Stimulated activated naive CD8-positive, alpha-beta T cell treated with anti-CD3 and anti-CD28 coated beads, Interleukin-15, Interleukin-2, amounts not matched to agents 100 U/mL and 50 U/mL, for 24 hours (primary cell): Measurements from ENCODE around the gene CTR9.
A peak's percentile ranks its signal among the peaks of the same experiment; 100 is the strongest.

Experiments
- ATAC-seq: fragments of 150-1000 bp; cut with Tn5 transposase; one replicate; pipeline ENCODE4 v1.10.0; 2021
- DNase-seq: peaks from one replicate; pipeline ENCODE4 v3.0.0; 2021

CTR9 gene

DNA sequence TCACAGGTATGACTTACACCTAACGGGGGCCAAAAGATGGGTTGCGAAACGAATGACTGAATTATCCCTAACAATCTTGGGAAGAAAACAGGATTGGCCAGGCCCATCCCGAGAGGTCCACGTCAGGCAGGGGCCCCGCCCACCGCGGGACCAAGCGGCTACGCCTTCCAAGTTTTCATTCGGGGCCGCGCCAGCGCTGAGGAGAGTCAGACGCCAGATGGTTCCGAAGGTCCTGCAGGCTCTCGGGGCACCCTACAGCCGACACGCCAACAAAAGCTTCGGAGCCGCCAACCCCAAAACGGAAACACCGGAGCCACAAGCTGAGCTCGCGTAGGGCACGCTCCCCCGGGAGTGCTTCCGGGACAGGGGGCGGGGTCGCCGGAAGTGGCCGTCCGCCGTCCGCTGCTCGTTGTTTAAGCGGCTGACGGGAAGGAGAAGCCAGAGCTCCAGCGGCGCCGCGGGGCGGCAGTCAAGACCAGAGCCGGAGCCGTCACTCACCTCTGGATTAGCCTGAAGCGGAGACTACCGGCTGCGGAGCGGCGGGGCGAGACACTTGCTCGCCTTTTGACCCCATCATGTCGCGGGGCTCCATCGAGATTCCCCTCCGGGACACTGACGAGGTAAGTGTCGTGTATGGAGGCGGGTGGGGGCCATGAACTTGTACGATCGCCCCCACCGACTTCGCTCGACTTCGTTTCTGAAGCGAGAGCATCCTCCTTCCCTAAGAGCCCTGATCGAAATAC is at the start of gene CTR9:
TSS of gene CTR9 (plus strand) at position 409 of the 743 bp plus-strand sequence. CDS start at position 576, 167 bp downstream.
- ATAC-seq (peak; percentile 93), DNase-seq (peak; percentile 95)

DNA sequence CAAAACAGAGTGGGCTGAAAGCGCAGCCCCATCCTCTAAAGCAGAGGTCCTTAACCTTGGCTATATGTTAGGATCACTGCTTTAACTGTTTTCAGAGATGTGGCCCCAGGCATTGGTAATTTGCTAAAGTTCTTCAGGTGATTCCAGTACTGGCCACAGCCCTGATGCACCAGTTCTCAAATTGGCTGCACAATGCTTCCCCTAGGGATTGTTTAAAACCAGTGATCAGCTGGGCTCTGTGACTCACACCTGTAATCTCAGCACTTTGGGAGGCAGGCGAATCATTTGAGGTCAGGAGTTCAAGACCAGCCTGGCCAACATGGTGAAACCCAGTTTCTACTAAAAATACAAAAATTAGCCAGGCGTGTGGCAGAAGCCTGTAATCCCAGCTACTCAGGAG is 49.1 kb upstream of the CTR9 start:
- no peak for DNase-seq
- no peak for ATAC-seq

GRCh38 chr11:10708131-10708530 is 42.9 kb upstream of the CTR9 start:
- ATAC-seq (no peak), DNase-seq (no peak)

DNA sequence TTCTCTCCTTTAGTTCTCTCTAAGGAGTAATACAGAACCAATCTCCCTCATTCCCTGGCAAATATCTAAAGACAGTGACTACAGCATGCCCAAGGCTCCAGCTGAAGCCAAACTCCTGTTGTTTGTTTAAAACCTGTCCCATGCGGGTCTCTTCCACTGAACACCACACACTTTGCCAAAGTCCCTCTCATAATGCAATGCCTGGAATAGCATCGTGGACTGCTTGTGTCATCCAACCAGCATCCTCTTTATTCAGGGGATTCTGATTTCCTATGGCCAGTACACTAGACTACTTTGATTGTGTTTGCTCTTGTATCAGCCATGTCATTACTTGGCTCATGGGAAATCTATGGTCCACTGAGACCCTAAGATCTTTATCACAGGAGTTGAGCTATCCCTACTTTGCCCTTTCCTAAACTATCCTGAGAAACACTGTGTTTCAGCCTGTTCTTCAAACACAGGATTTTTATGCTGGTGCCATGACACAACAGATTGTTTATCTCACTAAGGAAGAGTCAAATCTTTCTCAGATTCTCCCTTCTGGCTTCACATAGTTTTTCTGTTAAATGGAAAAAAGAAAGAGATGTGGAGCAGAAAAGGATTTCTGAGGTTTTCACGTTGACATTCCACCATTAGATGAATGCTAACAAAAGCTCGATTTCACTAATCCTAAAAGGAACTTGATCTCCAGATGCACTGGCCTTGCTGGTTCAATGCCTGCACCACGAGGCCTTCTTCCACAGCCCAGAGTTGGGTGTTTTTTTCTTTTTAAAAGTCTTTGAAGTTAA is 41.6 kb upstream of the CTR9 start:
- DNase-seq (no peak), ATAC-seq (no peak)

DNA sequence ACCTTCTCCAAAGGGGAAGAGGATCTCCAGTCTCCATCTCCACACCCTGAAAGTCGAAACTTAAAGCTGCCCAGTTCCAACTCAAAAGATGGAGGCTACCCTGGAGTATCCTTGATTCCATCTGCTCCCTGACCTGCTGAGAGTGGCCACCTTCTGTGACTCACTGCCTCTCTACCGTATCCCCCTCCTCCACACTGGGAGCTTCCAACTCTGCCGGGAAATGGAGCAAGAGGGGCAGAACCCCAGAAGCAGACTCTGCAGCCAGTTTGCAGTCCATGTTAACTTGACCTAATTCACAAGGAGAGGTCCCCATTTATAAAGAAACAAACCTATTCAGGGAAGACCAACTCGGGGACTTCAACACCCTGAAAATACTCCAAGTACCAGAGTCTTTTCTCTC is 35.5 kb upstream of the CTR9 start:
- DNase-seq (no peak), ATAC-seq (no peak)

GRCh38 chr11:10716122-10716521 is 34.9 kb upstream of the CTR9 start:
- ATAC-seq: no peak
- no peak for DNase-seq

GRCh38 chr11:10716543-10717259 is 34.3 kb upstream of the CTR9 start:
- no peak for ATAC-seq
- no peak for DNase-seq

DNA sequence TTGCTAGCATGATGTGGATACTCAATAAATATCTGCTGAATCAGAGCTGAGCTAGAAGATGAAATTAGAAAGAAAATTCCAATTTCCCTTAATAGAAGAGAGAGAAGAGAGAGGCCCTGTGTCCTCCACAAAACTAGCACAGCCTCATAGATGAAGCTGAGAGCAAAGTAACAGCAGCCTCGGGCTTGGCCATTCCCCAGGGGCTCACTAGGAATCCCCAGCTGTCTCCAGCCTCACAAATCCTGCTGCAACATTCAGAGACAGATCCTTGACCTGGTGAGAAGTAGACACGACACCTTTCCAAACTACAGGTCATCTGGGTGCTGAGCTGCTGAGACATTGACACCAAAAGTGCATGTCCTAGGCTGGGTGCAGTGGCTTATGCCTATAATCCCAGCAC is 31.4 kb upstream of the CTR9 start:
- ATAC-seq: no peak
- no peak for DNase-seq

DNA sequence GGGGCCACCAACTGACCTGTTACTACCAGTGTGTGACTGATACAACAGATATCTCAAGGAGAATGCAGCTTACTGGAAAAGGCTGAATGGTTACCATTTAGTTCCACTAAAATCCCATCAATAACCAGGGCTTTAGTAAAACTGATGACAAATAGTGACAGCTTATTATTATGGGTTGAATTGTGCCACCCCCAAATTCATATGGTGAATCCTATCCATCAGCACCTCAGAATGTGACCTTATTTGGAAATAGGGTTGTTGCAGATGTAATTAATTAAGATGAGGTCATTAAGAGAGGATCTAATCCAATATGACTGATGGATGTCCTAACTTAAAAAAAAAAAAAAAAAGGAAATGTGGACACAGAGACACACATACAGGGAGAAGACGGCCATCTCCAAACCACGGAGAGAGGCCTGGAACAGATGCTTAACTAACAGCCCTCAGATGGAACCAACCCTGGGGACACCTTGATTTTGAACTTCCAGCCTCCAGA is 30.1 kb upstream of the CTR9 start:
- DNase-seq (no peak), ATAC-seq (no peak)

DNA sequence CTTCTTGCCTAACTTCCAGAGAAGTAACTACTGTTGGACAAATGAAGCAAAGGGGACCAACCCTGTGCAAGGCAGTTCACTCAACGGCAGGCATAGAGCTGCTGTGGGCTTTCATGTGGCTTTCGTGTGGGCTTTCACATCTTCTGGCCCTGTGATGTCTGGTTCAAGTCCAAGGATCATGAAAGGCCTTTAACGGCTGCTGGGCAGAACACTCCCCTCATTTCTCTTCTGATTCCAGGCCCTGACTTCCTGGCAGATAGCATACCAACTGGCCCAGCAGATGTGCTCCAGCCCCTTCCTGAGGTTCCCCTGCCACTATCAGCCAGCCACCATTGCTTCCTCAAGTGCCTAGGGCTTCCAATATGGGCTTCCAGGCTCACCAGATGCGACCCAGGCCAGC is 28.7 kb upstream of the CTR9 start:
- DNase-seq: no peak
- no peak for ATAC-seq

- ATAC-seq (peak; percentile 76), DNase-seq (peak; percentile 32)
These were observed 25.7 kb upstream of the CTR9 start for GRCh38 chr11:10725114-10725906.

GRCh38 chr11:10725907-10726253 is 25.2 kb upstream of the CTR9 start:
- ATAC-seq (peak; percentile 57), DNase-seq (no peak)

DNA sequence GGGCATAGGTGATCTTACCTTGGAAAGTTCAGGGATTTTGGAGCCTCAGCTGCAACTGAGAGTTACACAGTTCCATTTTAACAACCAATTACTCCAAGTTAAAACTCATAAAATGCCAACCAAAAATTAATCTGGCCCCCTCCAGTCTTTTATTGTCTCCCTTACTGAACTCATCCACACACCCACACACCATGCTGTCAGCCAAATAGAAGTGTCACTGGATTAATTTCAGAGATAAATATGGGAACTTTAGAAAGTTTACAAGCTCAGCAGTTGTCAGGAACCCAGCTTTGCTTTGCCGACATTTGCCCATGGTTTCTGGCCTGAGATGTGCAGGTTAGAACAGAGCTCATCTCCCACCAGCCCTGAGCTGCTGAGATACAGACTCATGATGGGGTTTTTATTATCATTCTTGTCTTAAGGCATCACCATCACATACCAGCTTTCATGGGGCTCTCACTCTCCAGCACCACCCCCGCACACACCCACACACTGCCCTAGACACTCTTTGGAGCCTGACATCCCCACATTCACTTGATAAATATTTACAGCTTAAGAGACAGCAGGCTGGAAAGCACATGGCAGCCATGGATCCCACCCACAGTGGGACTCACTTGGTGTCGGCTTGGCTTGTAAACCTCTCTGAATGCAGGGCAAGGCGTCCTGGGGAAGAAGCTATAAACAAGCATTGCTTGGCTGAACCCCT is 23.7 kb upstream of the CTR9 start:
- ATAC-seq (no peak), DNase-seq (no peak)

DNA sequence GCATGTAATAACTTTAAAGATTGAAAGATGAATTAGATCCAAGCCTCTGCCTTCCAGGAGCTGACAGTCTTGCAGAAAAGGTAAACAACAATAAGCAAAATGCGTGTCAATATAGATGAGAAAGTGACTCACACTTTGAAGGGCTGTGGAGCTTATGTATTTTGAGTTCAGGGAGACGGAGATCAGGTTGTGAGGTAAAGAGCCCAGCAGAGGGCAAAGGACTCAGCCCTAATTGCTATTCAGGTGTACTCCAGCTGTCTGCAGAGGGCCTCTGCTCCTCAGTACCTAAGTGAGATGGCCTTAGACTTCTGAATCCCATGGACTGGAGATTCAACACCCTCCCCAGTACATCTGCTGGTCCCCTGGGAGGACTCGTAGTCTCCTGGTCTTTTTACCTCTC is 22.9 kb upstream of the CTR9 start:
- DNase-seq (no peak), ATAC-seq (no peak)

DNA sequence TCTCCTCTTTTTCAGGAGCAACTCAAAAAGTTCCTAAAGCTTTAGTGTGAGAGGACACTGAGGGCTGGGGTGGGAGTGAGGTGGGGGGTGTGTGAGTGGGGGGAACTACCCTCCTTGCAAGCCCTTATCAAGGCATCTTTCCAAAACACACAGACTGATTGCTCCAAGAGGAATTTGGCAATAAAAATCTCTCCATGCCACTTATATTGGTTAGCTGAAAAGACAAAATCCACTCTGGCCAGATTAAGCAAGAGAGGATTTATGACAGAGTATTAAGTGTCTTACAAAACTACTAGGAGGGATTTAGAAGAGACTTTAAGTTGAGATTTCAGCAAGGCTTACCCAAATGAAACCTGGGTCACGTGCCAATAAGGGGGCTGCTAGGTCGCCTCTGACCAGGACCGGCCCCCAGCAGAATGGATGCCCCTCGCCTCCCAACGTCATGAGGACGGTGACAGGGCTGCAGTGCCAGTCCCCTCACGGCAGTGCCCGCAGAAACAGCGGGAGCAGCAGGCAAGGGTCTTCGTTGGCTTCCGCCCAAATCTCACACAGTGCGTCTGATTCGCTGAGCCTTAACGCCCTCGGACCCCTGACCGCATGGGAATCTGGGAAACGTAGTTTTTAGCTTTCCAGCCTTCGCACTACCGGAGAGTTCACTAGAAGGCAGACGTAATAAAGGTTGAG is 22.1 kb upstream of the CTR9 start:
- ATAC-seq (no peak), DNase-seq (no peak)

- no peak for ATAC-seq
- DNase-seq: no peak
These were observed 20.9 kb upstream of the CTR9 start for GRCh38 chr11:10730151-10730550.

DNA sequence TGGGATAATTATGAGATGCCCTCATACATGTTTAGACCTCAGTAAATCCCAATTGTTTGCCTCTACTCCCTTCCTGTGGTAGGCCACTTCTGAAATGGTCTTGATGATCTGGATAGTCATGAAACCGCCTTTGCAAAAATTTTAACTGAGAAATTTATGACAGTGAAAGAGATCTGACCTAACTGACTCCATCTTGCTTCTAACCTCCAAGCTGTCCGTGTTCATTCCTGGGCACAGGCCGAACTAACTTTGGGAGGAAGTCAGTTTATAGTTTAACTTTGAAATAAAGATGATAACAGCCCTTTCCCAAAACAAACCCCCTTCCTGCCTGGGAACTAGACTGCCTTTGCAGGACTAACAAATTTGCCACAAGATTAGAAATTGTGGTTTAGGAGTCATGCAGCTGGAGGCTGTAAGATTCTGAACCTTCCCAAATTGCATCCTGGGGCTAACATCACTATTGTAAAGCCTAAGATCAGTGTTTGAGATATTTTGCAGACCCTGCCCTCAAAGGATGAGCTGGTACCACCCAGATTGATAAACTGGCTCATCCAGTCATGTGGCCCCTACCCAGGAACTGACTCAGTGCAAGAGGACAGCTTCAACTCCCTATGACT is 19.9 kb upstream of the CTR9 start:
- DNase-seq (no peak), ATAC-seq (no peak)

DNA sequence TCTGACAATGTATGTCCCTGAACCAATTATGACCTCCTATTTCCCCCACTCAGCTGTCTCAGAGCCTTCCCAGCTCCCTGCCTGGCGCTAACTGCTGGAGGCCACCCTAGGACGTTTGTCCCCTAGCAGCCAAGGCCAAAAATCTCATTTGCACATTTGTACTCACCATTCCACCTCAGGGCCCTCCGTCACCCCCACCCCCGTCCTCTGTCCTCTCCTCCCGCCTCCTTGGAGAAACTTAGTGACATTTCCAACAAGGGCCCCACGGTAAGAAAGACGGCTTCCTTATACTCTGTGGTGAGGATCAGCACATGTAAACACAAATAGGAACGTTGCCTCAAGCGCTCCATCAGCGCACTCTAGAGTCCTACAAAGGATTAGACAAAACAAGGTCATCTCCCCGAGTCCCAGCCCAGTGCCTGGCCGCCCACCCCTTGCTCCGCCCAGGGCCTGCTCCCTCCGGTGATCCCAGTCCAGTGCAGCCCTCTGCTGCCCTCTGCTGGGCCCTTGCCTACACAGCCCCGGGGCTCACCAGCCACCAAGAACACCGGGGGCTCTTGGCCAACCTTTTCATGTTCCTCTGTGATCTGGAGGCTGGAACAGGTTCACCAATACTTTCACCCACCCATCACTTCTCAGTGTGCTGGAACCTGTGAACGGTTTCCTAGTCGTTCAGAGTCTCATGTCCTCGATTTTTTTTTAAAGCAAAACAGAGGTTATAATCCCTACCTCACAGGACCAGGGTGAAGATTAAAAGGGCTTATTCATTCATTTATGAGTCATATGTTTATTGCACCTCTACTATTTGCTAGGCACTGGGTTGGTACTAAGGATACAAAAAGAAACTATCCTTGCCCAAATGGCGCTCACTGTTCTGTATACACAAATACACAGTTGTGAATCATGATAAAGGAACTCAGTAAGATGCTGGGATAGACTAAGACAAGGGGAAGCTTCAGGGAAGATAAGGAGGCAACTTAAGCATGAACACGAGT is 15.3 kb upstream of the CTR9 start:
- DNase-seq (peak; percentile 95), ATAC-seq (peak; percentile 99)
